Activated naive CD4-positive, alpha-beta T cell treated with anti-CD3 and anti-CD28 coated beads, Interleukin-2, amount 50 U/mL, for 72 hours (primary cell): ENCODE data around the gene GLYR1. TPM values are rescaled to one million over a fixed set of nuclear protein-coding genes. Genes with fewer than 3 reads are reported as not detected.

ENCODE experiments used
- ATAC-seq, 2 donors: fragments of 150-1000 bp; cut with Tn5 transposase; 2 replicates each; pipeline ENCODE4 v1.10.0; 2021; ENCODE audit warnings: mild to moderate bottlenecking in 2 of 2, moderate library complexity in 2 of 2
- DNase-seq, 2 donors: peaks; one replicate each; pipeline ENCODE4 v3.0.0; 2021 to 2022; ENCODE audit warnings: low spot score in 2 of 2
- H3K27ac Mint-ChIP-seq, 2 donors: one replicate each; pipeline ENCODE4 v1.8.0; 2022; ENCODE audit warnings: mild to moderate bottlenecking in 2 of 2, mixed read lengths in 2 of 2
- H3K36me3 Mint-ChIP-seq, 2 donors: one replicate each; pipeline ENCODE4 v1.8.0; 2022; ENCODE audit warnings: mixed read lengths in 2 of 2
- H3K9me3 Mint-ChIP-seq, 2 donors: one replicate each; pipeline ENCODE4 v1.8.0; 2022; ENCODE audit warnings: mixed read lengths in 2 of 2
- total RNA-seq, 2 donors: library from RNA; stranded (reverse); gene quantifications; one replicate each; pipeline ENCODE4 v1.2.3, GENCODE V29; 2022

GLYR1 gene
- total RNA-seq, 2 donors from 2014 or later: 70.3 to 80.9 TPM

GRCh38 chr16:4883501-4883900 is 36.4 kb upstream of the GLYR1 start:
- DNase-seq (no peak), ATAC-seq (no peak)
- no peak overlapping the region for H3K27ac Mint-ChIP-seq
- H3K9me3 Mint-ChIP-seq: no peaks in the 10 kb centered on the region
- peaks cover 4 to 10% of the 10 kb centered on the region in 2 donors for H3K36me3 Mint-ChIP-seq

- no peaks in the 10 kb centered on the region for H3K9me3 Mint-ChIP-seq
- DNase-seq (no peak), ATAC-seq (no peak)
- no peak overlapping the region for H3K27ac Mint-ChIP-seq
- H3K36me3 Mint-ChIP-seq: peaks cover 4 to 10% of the 10 kb centered on the region in 2 donors
These were observed 35.7 kb upstream of the GLYR1 start for GRCh38 chr16:4882633-4883285.

- no peak for DNase-seq
- ATAC-seq: no peak
- Mint-ChIP-seq H3K36me3 (peaks cover 10% of the 10 kb centered on the region in 2 donors), H3K9me3 (no peaks in the 10 kb centered on the region), H3K27ac (no peak overlapping the region)
These were observed 35.0 kb upstream of the GLYR1 start for GRCh38 chr16:4882000-4882632.

- ATAC-seq: no peak
- Mint-ChIP-seq H3K27ac (peak overlapping the region in 1 of 2 donors; percentile 22), H3K9me3 (no peaks in the 10 kb centered on the region), H3K36me3 (peaks cover 10 to 15% of the 10 kb centered on the region in 2 donors)
- no peak for DNase-seq
These were observed 33.0 kb upstream of the GLYR1 start for GRCh38 chr16:4880006-4880580.

GRCh38 chr16:4879049-4879448 is 32.0 kb upstream of the GLYR1 start:
- no peak for DNase-seq
- peak overlapping the region in 1 of 2 donors; percentile 68 for H3K27ac Mint-ChIP-seq
- H3K9me3 Mint-ChIP-seq: no peaks in the 10 kb centered on the region
- peaks cover 10 to 12% of the 10 kb centered on the region in 2 donors for H3K36me3 Mint-ChIP-seq
- ATAC-seq: no peak

GRCh38 chr16:4877380-4877685 is 30.2 kb upstream of the GLYR1 start:
- ATAC-seq (no peak), DNase-seq (no peak)
- no peak overlapping the region for H3K27ac Mint-ChIP-seq
- no peaks in the 10 kb centered on the region for H3K9me3 Mint-ChIP-seq
- H3K36me3 Mint-ChIP-seq: peaks cover 10 to 17% of the 10 kb centered on the region in 2 donors

GRCh38 chr16:4876646-4877379 is 29.7 kb upstream of the GLYR1 start:
- ATAC-seq (no peak), DNase-seq (no peak)
- no peak overlapping the region for H3K27ac Mint-ChIP-seq
- H3K9me3 Mint-ChIP-seq: no peaks in the 10 kb centered on the region
- peaks cover 10 to 17% of the 10 kb centered on the region in 2 donors for H3K36me3 Mint-ChIP-seq

GRCh38 chr16:4874666-4875065 is 27.6 kb upstream of the GLYR1 start:
- Mint-ChIP-seq H3K36me3 (peaks cover 17 to 26% of the 10 kb centered on the region in 2 donors), H3K9me3 (no peaks in the 10 kb centered on the region), H3K27ac (peak overlapping the region in 1 of 2 donors; percentile 70)
- ATAC-seq (no peak), DNase-seq (no peak)

GRCh38 chr16:4873091-4873490 is 26.0 kb upstream of the GLYR1 start:
- ATAC-seq: no peak
- Mint-ChIP-seq H3K9me3 (no peaks in the 10 kb centered on the region), H3K27ac (peak overlapping the region in 1 of 2 donors; percentile 17), H3K36me3 (peaks cover 17 to 26% of the 10 kb centered on the region in 2 donors)
- no peak for DNase-seq

- Mint-ChIP-seq H3K27ac (peak overlapping the region in 1 of 2 donors; percentile 65), H3K36me3 (peaks cover 11 to 26% of the 10 kb centered on the region in 2 donors), H3K9me3 (no peaks in the 10 kb centered on the region)
- ATAC-seq: no peak
- no peak for DNase-seq
These were observed 24.0 kb upstream of the GLYR1 start for GRCh38 chr16:4871071-4871470.

- peaks cover 11 to 22% of the 10 kb centered on the region in 2 donors for H3K36me3 Mint-ChIP-seq
- DNase-seq (no peak), ATAC-seq (no peak)
- no peaks in the 10 kb centered on the region for H3K9me3 Mint-ChIP-seq
- H3K27ac Mint-ChIP-seq: peak overlapping the region; percentile 65 to 77
These were observed 23.1 kb upstream of the GLYR1 start for GRCh38 chr16:4870138-4870671.

- H3K27ac Mint-ChIP-seq: no peak overlapping the region
- H3K36me3 Mint-ChIP-seq: peaks cover 11 to 16% of the 10 kb centered on the region in 2 donors
- no peak for ATAC-seq
- no peaks in the 10 kb centered on the region for H3K9me3 Mint-ChIP-seq
- no peak for DNase-seq
These were observed 22.2 kb upstream of the GLYR1 start for GRCh38 chr16:4869147-4869805.

- no peak for ATAC-seq
- Mint-ChIP-seq H3K27ac (peak overlapping the region in 1 of 2 donors; percentile 3), H3K36me3 (peaks cover 11 to 16% of the 10 kb centered on the region in 2 donors), H3K9me3 (no peaks in the 10 kb centered on the region)
- no peak for DNase-seq
These were observed 21.4 kb upstream of the GLYR1 start for GRCh38 chr16:4868535-4868934.

- ATAC-seq: no peak
- Mint-ChIP-seq H3K27ac (peak overlapping the region in 1 of 2 donors; percentile 3), H3K36me3 (peaks cover 8 to 13% of the 10 kb centered on the region in 2 donors), H3K9me3 (no peaks in the 10 kb centered on the region)
- DNase-seq: no peak
These were observed 20.9 kb upstream of the GLYR1 start for GRCh38 chr16:4868026-4868425.

GRCh38 chr16:4866586-4866985 is 19.5 kb upstream of the GLYR1 start:
- Mint-ChIP-seq H3K27ac (peak overlapping the region; percentile 11 to 29), H3K9me3 (no peaks in the 10 kb centered on the region), H3K36me3 (peaks cover 6 to 9% of the 10 kb centered on the region in 2 donors)
- ATAC-seq: no peak
- no peak for DNase-seq

GRCh38 chr16:4865231-4865860 is 18.3 kb upstream of the GLYR1 start:
- DNase-seq (no peak), ATAC-seq (no peak)
- Mint-ChIP-seq H3K27ac (no peak overlapping the region), H3K9me3 (no peaks in the 10 kb centered on the region), H3K36me3 (peaks cover 0 to 2% of the 10 kb centered on the region in 2 donors)
